HuH-7.5 (cell line): Measurements from ENCODE around the gene PPP3R1.

ENCODE experiments used
- DNase-seq: peaks from one replicate; pipeline ENCODE4 v3.0.0; 2011; ENCODE audit warnings: low spot score

Gene PPP3R1

GRCh38 chr2:68230241-68231060 is 21.9 kb downstream of the PPP3R1 start:
- DNase-seq: no peak

DNA sequence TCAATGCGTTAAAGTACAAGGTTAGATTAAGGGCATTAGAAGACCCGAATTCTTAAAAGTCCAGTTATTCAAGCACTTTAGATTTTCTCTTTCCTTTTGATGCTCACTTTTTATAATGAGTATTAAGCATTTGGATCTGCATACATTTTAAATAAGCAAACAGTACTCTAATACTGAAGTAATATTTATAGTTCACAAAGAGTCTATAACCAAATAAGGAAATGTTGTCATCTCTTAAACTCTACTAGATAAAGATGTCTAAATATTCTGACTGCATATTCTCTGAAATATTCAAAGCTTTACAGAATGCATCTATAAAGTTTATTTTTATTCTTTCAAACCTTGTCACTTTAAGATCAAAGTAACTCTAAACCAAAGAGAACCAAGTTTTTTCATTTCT is 25.5 kb downstream of the PPP3R1 start:
- no peak for DNase-seq

GRCh38 chr2:68225119-68225632 is 27.2 kb downstream of the PPP3R1 start:
- no peak for DNase-seq

DNA sequence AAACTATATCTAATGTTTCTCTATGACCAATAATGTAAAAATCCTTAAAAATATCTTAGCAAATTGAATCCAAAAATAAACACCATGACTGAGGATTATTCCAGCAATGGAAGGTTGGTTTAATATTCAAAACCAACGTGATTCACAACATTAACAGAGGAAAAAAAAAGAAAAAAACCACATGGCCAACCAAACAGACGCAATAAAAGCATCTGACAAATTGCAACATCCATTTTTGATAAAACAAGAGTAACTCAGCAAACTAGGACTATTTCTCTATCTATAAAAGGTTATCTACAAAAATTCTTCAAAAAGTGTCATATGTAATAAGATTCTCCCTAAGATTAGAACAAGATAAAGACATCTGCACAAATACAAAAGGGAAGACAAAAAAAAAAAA is 28.9 kb downstream of the PPP3R1 start:
- DNase-seq: no peak

DNA sequence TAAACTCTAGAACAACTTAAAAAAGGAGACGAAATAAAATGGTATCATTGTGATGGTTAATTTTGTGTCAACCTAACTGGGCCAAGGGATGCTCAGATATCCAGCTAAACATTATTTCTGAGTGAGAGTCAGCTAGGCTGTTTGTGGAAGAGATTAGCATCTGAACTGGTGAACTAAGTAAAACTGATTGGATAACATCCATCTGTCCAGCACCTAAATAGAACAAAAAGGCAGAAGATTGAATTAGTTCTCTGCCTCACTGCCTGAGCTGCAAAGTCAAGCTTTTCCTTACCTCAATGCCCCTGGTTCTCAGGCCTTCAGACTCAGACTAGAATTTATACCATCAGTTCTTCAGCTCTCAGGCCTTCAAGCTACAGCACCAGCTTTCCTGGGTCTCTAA is 30.0 kb downstream of the PPP3R1 start:
- DNase-seq: no peak

DNA sequence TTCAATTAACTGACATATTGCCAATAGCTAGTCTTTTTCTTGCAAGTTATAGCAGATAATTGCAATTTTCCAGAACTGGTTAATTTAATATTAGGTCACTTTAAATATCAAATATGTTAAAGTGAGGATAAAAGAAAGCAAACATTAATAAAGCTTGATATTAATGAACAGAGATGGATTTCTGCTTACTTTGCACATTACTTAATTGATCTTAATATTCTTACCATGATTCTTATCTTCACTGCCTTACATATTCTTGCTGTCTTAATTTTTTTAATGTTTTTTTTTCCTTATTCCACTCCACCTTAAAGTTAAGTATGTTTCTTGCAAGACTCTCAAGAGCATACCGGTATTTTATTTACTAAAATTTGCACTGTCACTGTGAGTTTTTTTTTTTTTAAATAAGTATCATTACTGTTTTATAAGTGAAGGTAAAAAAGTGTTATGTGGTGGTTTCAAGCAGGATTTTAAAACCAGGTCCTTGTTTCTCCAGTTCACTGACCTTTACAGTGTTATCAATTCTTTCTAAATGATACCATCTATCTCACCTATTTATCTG is 33.9 kb downstream of the PPP3R1 start:
- no peak for DNase-seq

- no peak for DNase-seq
Measured at GRCh38 chr2:68217729-68218128, 34.6 kb downstream of the PPP3R1 start.

DNA sequence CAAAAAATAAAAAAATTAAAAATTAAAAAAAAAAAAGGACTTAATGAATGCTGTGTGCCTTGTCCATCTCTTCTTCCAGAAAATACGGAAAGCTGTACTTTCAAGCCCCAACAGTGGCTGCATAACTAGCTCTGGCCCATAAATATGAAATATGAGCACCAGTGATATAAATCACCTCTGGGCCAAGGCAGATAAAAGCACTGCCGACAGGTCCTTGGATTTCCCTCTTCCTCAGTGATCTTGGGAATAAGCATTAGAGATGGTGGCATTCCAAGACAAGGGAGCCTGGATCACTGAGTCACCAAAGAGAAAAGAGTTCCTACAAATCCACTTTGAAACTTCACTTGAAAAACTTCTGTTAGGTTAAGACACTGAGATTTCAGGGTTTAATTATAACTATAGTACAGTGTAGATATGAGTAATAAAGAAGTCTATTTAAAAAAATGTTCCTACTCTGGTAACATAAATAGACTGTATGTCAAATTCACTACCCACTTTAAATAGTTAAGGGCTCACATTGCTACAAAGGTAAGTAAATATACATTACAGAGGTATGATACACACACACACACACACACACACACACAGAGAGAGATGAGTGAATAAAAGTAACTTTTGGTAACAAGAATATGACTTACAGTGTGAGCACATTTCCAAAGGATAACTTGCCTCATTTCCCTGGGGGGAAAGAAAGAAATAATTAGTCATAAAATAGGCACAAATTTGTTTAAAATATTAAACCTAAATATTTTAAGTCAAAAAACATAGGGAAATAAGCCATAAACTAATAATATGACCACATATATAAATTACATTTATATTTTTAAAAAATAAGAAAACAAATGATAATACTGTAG is 35.6 kb downstream of the PPP3R1 start:
- DNase-seq: no peak

GRCh38 chr2:68214381-68214780 is 38.0 kb downstream of the PPP3R1 start:
- DNase-seq: no peak

GRCh38 chr2:68206793-68207192 is 45.5 kb downstream of the PPP3R1 start:
- no peak for DNase-seq

DNA sequence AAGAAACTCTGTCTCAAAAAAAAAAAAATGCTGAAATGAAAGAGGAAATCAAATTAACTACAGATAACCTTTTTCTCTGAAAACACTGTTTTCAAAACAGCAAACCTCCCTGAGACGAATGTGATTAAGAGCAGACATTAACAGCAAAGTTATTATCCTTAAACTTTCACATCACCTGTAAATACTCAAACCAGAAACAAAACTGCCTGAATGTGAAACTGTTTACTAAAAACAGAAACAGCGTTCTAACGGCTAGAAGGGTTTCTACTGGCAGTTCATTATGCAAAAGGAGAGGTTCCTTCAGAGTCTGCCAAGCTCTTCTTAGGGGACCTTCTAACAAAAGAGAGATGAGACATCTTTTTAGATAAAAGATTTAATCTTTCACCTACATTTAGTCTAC is 48.7 kb downstream of the PPP3R1 start:
- DNase-seq: no peak

GRCh38 chr2:68200157-68200787 is 52.1 kb downstream of the PPP3R1 start:
- no peak for DNase-seq

DNA sequence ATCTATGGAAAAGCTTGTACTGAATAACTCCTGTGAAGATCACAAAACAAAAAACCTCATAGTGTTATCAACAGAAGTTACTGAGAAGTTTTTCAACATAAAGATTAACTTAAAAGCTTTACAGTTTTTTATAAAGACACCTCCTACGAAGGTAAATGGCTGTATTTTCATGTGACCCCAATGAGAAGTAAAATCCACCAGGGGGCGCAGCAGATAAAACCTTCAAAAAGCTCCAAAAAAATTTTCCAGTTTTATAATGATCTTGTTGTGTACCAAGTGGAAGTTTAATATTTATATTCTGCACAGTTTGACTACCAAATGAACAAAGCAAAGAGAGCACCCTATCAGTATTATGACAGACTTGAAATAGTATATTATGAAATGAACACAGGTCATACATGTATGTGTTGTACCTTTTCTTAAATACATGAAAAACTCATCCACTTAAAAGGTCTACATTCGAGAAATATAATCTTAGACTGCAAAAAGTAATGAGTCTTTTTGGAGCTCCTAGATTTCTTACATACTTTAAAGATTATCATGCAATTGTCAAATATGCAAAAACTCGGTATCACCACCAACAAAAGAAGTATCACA is 56.1 kb downstream of the PPP3R1 start:
- DNase-seq: no peak

DNA sequence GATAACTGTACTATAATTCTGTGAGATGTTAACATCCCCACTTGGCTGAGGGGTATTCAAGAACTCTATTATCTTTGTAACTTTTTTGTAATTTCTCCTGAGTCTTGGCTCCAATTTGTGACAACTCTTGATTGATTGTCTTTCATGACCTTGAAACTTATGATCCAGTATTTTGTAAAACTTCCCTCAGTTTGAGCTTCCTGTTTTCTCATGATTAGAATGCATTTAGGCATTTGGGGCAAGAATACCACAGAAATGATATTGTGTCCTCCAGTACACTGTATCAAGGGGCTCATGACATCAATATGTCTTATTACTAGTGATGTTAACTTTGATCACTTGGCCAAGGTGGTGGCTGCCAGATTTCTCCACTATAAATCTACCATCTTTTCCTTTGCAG is 57.2 kb downstream of the PPP3R1 start:
- no peak for DNase-seq

- DNase-seq: no peak
Measured at GRCh38 chr2:68193787-68194372, 58.5 kb downstream of the PPP3R1 start.

- no peak for DNase-seq
Measured at GRCh38 chr2:68193144-68193543, 59.2 kb downstream of the PPP3R1 start.

DNA sequence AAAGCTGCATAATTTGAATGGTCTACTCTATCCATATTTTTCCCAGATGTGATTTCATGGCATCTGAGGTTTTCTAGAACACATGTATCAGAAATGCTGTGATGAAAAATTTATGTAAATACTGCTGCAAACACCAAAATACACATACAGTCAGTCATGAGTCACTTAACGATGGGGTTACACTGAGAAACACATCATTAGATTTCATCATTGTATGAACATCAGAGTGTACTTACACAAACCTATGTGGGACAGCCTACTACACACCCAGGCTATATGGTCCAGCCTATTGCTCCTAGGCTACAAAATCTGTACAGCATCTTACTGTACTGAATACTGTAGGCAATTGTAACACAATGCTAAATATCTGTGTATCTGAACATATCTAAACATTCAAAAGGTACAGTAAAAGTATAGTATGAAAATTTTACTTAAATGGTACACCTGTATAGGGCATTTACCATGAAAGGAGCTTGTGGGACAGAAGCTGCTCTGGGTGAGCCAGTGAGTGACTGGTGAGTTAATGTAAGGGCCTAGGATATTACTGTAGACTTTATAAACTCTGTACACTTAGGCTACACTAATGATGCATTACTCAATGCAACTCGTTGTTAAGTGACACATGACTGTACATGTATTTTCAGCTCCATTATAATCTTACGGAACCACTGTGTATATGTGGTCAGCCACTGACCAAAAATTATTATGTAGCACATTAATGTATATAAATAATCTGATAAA is 61.2 kb downstream of the PPP3R1 start:
- no peak for DNase-seq

DNA sequence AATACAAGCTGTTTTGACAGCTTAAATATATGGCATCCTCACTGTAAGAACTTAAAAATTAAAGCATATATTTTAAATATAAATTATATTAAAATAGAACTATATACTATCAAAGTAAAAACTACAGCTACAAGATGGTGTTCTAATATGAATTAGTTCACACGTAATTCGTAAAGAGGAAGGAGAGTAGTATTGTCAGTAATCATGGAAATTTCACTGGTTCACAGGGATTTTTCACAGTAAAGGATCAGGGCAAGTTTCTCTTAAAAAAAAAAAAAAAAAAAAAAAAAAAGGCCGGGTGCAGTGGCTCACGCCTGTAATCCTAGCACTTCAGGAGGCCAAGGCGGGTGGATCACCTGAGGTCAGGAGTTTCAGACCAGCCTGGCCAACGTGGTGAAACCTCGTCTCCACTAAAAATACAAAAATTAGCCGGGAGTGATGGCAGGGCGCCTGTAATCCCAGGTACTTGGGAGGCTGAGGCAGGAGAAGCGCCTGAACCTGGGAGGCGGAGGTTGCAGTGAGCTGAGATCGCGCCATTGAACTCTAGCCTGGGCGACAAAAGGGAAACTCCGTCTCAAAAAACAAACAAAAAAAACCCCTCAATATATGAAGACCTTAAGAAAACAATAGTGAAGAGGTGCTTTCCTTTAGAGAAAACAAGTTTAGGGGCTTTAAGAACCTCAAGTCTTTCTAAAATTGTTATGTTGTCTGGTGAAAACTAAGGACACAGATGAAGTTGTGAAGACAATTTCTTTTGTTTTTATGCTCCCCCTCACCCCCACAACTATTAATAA is 62.1 kb downstream of the PPP3R1 start:
- no peak for DNase-seq

- no peak for DNase-seq
Measured at GRCh38 chr2:68188831-68189230, 63.5 kb downstream of the PPP3R1 start.

GRCh38 chr2:68187329-68187728 is 65.0 kb downstream of the PPP3R1 start:
- DNase-seq: no peak
